ENCODE results near the gene EPS15. TPM values are rescaled to one million over a fixed set of nuclear protein-coding genes. Genes with fewer than 3 reads are reported as not detected.

EPS15 gene
- total and polyA plus RNA-seq, 8 donors = 13.3 to 139 (median 46.8) TPM

DNA sequence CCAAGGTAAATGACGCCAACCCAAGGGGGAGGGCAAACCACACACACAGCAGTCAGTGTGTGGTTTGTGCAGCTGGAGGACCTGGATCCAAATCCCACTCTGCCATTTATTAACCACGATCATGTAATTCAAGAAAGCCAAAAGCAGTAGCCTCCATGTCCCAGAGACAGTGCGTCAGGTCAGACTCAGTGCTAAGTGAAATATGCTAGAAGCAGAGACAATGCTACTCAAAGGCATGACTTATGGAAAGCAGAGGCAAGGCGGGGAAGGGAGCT is 202.3 kb downstream of the EPS15 start:
- intact Hi-C loops (cut with DNase I; ENCODE audit: low total_unique reads) = no loop called here
- H3K4me3 ChIP-seq = no peak overlapping the region
- 56 to 68% (median 64%) methylated on average over 4 of the region's 4 CpGs for WGBS, 5 donors
- peaks cover 0 to 13% (median 3%) of the 10 kb centered on the region in 4 donors for H3K36me3 ChIP-seq
- no peaks in the 10 kb centered on the region for H3K27me3 ChIP-seq
- TF ChIP-seq EP300 (IDR thresholded peaks at IDR 0.05) (no peak), POLR2A (IDR thresholded peaks at IDR 0.05) (no peak), POLR2AphosphoS5 (IDR thresholded peaks at IDR 0.05) (no peak)
- TF ChIP-seq, protein P1, sequence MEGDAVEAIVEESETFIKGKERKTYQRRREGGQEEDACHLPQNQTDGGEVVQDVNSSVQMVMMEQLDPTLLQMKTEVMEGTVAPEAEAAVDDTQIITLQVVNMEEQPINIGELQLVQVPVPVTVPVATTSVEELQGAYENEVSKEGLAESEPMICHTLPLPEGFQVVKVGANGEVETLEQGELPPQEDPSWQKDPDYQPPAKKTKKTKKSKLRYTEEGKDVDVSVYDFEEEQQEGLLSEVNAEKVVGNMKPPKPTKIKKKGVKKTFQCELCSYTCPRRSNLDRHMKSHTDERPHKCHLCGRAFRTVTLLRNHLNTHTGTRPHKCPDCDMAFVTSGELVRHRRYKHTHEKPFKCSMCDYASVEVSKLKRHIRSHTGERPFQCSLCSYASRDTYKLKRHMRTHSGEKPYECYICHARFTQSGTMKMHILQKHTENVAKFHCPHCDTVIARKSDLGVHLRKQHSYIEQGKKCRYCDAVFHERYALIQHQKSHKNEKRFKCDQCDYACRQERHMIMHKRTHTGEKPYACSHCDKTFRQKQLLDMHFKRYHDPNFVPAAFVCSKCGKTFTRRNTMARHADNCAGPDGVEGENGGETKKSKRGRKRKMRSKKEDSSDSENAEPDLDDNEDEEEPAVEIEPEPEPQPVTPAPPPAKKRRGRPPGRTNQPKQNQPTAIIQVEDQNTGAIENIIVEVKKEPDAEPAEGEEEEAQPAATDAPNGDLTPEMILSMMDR (IDR thresholded peaks at IDR 0.05) = no peak
- no peak overlapping the region for H3K27ac ChIP-seq
- no peak for DNase-seq
- H3K4me1 ChIP-seq = peaks cover 15 to 30% (median 23%) of the 10 kb centered on the region in 4 donors
- H3K9me3 ChIP-seq = no peaks in the 10 kb centered on the region

DNA sequence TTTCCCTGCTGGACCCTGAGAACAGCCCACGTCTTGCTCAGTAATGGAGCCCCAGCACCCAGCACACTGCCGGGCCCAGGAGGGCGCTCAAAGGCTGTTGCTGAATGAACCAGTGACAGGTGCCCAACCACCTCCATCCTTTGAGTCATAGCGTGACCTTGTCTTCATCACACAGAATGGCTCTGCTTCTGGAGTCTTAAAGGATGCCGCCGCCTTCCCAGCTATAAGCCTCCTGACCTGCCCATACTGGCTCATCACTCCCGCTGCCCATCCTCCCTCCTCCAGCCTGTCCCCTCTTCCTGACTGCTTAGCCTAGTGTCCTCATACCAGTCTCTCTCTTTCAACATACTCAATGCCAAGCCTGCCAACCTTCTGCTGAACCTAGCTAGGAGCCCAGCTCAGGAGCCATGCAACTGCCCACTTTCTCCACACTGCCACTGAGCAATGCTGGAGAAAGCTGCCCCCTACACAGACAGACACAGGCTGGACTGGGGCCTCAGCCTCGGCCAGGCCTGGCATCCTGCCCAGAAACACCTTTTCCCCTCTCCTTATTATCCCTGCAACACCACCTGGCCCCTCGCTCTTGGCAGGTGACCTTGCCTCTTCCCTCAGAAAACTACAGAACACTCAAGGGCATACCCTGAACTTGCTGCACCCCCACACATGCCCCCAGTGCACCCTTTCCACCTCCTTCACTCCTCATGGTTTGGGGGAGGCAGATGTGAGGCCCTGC is 202.8 kb downstream of the EPS15 start:
- Histone ChIP-seq H3K36me3 (peaks cover 0 to 18% (median 8%) of the 10 kb centered on the region in 4 donors), H3K9me3 (no peaks in the 10 kb centered on the region), H3K4me1 (peaks cover 15 to 30% (median 23%) of the 10 kb centered on the region in 4 donors), H3K27me3 (no peaks in the 10 kb centered on the region), H3K4me3 (no peak overlapping the region), H3K27ac (peak overlapping the region in 1 of 5 donors; percentile 85)
- DNase-seq = peak in 1 of 2 donors; percentile 72
- WGBS, 5 donors = 78 to 88% (median 85%) methylated on average over 6 to 9 of the region's 9 CpGs
- intact Hi-C loops (cut with DNase I; ENCODE audit: low total_unique reads) = no loop called here
- TF ChIP-seq EP300 (IDR thresholded peaks at IDR 0.05) (no peak), POLR2A (IDR thresholded peaks at IDR 0.05) (no peak), POLR2AphosphoS5 (IDR thresholded peaks at IDR 0.05) (no peak)
- TF ChIP-seq, protein P1 (IDR thresholded peaks at IDR 0.05) = no peak

DNA sequence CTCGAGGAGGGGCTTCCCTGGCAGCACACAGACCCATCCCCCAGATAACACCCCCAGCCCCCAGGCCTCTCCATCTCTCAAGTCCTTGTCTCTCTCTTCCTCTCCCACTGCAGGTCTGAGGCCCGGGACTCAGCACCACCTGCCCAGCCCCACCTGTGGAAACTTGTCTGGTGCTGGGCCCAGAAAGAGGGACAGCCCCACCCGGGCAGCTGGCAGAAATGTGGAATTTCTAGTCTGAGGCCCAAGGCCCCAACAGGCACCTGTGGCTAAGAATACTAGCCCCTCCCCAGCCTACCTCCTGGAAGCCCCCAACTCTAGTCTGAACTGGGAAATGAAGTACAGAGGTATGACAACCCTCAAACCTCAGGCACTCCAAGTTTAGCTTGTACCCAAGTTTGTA is 204.1 kb downstream of the EPS15 start:
- H3K9me3 ChIP-seq = no peaks in the 10 kb centered on the region
- H3K36me3 ChIP-seq = peaks cover 0 to 27% (median 15%) of the 10 kb centered on the region in 4 donors
- H3K4me3 ChIP-seq = no peak overlapping the region
- TF ChIP-seq, protein P1 (IDR thresholded peaks at IDR 0.05) = no peak
- no peak for TF ChIP-seq POLR2A (IDR thresholded peaks at IDR 0.05)
- no peak for TF ChIP-seq EP300 (IDR thresholded peaks at IDR 0.05)
- no peak for TF ChIP-seq POLR2AphosphoS5 (IDR thresholded peaks at IDR 0.05)
- peaks cover 15 to 30% (median 23%) of the 10 kb centered on the region in 4 donors for H3K4me1 ChIP-seq
- H3K27me3 ChIP-seq = no peaks in the 10 kb centered on the region
- WGBS, 5 donors = 32 to 50% (median 41%) methylated on average over 3 of the region's 3 CpGs
- peak; percentile 53 to 59 for DNase-seq
- peak overlapping the region; percentile 9 to 85 (median 68) for H3K27ac ChIP-seq
- intact Hi-C loops (cut with DNase I; ENCODE audit: low total_unique reads) = no loop called here

DNA sequence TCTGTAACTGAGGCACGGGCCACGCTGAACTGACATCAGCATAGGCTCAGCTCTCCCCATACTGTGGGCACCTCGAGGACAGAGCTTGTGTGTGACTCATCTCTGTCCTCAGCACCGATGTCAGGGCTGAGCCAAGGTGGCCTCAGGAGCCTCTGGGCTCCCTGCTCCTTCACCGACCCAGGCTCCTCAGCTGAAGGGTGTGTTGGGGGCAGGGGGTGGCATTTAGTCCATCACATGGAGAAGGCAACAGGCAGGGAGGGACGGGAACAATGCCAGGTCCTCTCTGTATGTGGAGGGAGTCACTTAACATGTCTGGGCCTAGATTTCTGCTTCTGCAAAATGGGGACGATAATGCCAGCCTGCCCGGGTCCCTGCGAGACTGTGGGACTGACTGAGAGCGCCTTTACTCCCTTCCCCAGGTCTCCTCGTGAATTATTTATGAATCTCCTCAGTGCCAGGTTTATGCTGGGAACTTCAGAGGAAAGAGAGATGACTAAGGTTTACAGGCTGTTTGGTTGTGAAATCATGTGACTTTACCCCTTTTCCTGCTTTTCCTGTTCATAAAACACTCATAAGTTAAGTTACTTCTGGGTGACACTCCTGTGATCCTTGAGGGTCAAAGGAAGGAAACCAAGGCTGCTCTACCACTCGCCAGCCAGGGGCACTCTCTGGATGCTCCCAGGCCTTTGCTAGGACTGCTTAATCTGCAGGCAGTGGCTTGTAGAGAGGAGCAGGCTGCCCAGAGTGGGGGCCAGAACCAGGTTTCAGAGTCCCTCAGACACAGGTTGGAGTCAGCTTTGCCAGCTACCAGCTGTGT is 204.9 kb downstream of the EPS15 start:
- Histone ChIP-seq H3K36me3 (peaks cover 0 to 27% (median 15%) of the 10 kb centered on the region in 4 donors), H3K4me1 (peaks cover 15 to 30% (median 23%) of the 10 kb centered on the region in 4 donors), H3K27ac (peak overlapping the region; percentile 33 to 85 (median 68)), H3K4me3 (no peak overlapping the region), H3K9me3 (no peaks in the 10 kb centered on the region), H3K27me3 (no peaks in the 10 kb centered on the region)
- DNase-seq = peak in 1 of 2 donors; percentile 75
- WGBS, 5 donors = 37 to 48% (median 48%) methylated on average over 12 of the region's 12 CpGs
- no peak for TF ChIP-seq EP300 (IDR thresholded peaks at IDR 0.05)
- peak in 1 of 3 donors; percentile 62 for TF ChIP-seq POLR2AphosphoS5 (IDR thresholded peaks at IDR 0.05)
- intact Hi-C loops (cut with DNase I; ENCODE audit: low total_unique reads) = no loop called here

Measured in stomach (tissue), 9 donors.